Activated CD8-positive, alpha-beta T cell treated with anti-CD3 and anti-CD28 coated beads for 36 hours (primary cell): ENCODE data around the gene ELF5. TPM values are rescaled to one million over a fixed set of nuclear protein-coding genes. Genes with fewer than 3 reads are reported as not detected.

Experiments
- ATAC-seq: fragments of 200-7000 bp; cut with Tn5 transposase; one replicate; pipeline ENCODE4 v1.10.0; 2021; ENCODE audit warnings: mild to moderate bottlenecking, moderate library complexity
- CTCF ChIA-PET: fragments of 350-600 bp; sonication (Branson Sonifier 250); formaldehyde crosslinking; loops from one replicate; lab custom pipeline; 2021; ENCODE audit warnings: antibody characterized with exemption; lab: Charles Lee
- POLR2A ChIA-PET: fragments of 350-600 bp; sonication (Branson Sonifier 250); formaldehyde crosslinking; loops from one replicate; lab custom pipeline; 2021; ENCODE audit warnings: antibody characterized with exemption; lab: Charles Lee
- DNase-seq: peaks from one replicate; pipeline ENCODE4 v3.0.0-alpha.2; 2020
- H3K27ac Mint-ChIP-seq: one replicate; pipeline ENCODE4 v1.8.0; 2021; ENCODE audit warnings: mild to moderate bottlenecking, mixed read lengths
- H3K27me3 Mint-ChIP-seq: one replicate; pipeline ENCODE4 v1.8.0; 2021; ENCODE audit warnings: mixed read lengths
- H3K36me3 Mint-ChIP-seq: one replicate; pipeline ENCODE4 v1.8.0; 2021; ENCODE audit warnings: low read depth, mixed read lengths
- H3K4me1 Mint-ChIP-seq: one replicate; pipeline ENCODE4 v1.8.0; 2021; ENCODE audit warnings: low read depth, mixed read lengths
- H3K4me3 Mint-ChIP-seq: one replicate; pipeline ENCODE4 v1.8.0; 2021; ENCODE audit warnings: mild to moderate bottlenecking, moderate library complexity, mixed read lengths
- H3K9me3 Mint-ChIP-seq: one replicate; pipeline ENCODE4 v1.8.0; 2021; ENCODE audit warnings: mixed read lengths
- CTCF ChIP-seq: fragments of 200-600 bp; IDR thresholded peaks from one replicate; pipeline ENCODE4 v1.8.0; 2022; ENCODE audit warnings: antibody characterized with exemption, mild to moderate bottlenecking
- intact Hi-C: fragments of 100-400 bp; cut with micrococcal nuclease; formaldehyde crosslinking; loops from one replicate; pipeline ENCODE4 v1.10.0; 2022
- total RNA-seq, 2 experiments: library from RNA; stranded (reverse); gene quantifications; one replicate each; pipeline ENCODE4 v1.2.3, GENCODE V29; 2021

The ELF5 gene
- total RNA-seq, 2 experiments from 2014 or later, result not detected

DNA sequence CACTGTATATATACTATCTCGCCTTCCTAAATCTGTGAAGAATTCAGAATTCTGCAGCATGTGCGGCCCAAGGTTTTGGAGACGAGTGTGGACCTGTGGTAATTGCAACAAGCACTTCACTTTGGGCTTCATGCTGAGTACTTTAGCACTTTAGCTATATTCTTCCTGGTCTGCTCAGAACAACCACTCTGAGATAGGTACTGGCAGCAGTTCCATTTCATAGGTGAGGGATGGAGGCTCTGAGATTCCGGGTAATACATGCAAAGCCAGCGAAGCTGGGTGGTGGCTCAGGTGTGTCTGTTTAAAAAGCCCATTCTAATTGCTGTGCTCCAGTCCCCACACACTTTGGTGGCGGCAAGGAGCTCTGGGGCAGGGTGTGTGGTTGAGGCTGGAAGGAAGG is 6.4 kb downstream of the ELF5 start:
- H3K36me3 Mint-ChIP-seq, result no peaks in the 10 kb centered on the region
- intact Hi-C loops, result no loop called here
- H3K4me1 Mint-ChIP-seq, result no peaks in the 10 kb centered on the region
- ChIA-PET CTCF (interaction anchor here (1.1 to 1.2 kb wide), 2 partner anchors 15 to 39 kb away, joined by 3 read pairs; no protein-coding TSS in a partner anchor), POLR2A (no interaction called here)
- H3K27me3 Mint-ChIP-seq, result no peaks in the 10 kb centered on the region
- H3K27ac Mint-ChIP-seq, result no peak overlapping the region
- H3K4me3 Mint-ChIP-seq, result no peak overlapping the region
- no peak for TF ChIP-seq CTCF
- no peak for DNase-seq
- no peak for ATAC-seq
- no peaks in the 10 kb centered on the region for H3K9me3 Mint-ChIP-seq

- no peak for DNase-seq
- Mint-ChIP-seq H3K9me3 (no peaks in the 10 kb centered on the region), H3K4me3 (no peak overlapping the region), H3K36me3 (no peaks in the 10 kb centered on the region), H3K27ac (no peak overlapping the region), H3K27me3 (no peaks in the 10 kb centered on the region), H3K4me1 (no peaks in the 10 kb centered on the region)
- intact Hi-C loops, result no loop called here
- POLR2A ChIA-PET, result no interaction called here
- CTCF ChIA-PET, result interaction anchor here (1.0 kb wide), 1 partner anchor 12 kb away, joined by 3 read pairs; no protein-coding TSS in a partner anchor
- TF ChIP-seq CTCF, result no peak
- ATAC-seq, result no peak
Measured at GRCh38 chr11:34505874-34506273, 7.7 kb downstream of the ELF5 start.

DNA sequence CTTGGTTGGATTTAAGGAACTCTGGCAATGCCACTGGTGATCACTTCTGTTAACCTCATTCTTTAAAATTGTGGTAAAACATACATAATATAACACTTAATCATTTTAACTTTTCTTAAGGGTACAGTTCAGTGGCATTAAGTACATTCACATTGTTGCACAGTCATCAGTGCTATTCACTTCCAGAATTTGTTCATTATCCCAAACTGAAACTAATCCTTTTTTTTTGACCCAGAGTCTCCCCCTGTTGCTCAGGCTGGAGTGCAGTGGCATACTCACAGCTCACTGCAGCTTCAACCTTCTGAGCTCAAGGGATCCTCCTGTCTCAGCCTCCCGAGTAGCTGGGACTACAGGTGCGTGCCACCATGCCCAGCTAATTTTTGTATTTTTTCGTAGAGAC is 10.6 kb downstream of the ELF5 start:
- Mint-ChIP-seq H3K27me3 (no peaks in the 10 kb centered on the region), H3K36me3 (no peaks in the 10 kb centered on the region), H3K4me1 (no peaks in the 10 kb centered on the region), H3K4me3 (no peak overlapping the region), H3K9me3 (no peaks in the 10 kb centered on the region), H3K27ac (no peak overlapping the region)
- intact Hi-C loops, result no loop called here
- ATAC-seq, result no peak
- no peak for TF ChIP-seq CTCF
- ChIA-PET CTCF (interaction anchor here (2.7 kb wide), 1 partner anchor 10 kb away, joined by 12 read pairs; the partner anchor contains the start of gene ELF5), POLR2A (interaction anchor here (0.6 kb wide), 1 partner anchor 378 kb away, joined by 3 read pairs; no protein-coding TSS in a partner anchor)
- no peak for DNase-seq

DNA sequence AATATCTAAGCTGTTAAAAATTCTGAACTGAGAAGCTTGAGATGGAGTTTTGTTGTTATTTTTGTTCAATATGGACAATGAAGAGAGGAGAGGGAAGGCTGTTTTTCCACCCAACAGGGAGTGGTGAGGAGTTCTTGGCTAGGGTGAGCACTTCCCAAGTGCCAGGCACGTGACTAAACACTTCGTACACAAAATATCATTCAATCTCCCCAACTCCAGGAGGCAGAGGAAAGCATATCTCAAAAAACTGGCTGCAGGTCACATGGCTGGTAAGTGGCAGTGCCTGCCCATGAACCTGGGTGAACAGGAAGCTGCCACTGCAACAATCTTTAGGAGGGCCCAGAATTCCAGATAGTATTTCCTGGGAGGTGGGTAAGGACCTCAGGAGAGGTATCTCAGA is 11.6 kb downstream of the ELF5 start:
- CTCF ChIA-PET, result interaction anchor here (1.0 to 1.1 kb wide), 2 partner anchors 11 to 34 kb away, joined by 3 read pairs; no protein-coding TSS in a partner anchor
- H3K4me3 Mint-ChIP-seq, result no peak overlapping the region
- H3K9me3 Mint-ChIP-seq, result no peaks in the 10 kb centered on the region
- no peaks in the 10 kb centered on the region for H3K36me3 Mint-ChIP-seq
- intact Hi-C loops, result no loop called here
- DNase-seq (no peak), ATAC-seq (no peak)
- no peak for TF ChIP-seq CTCF
- no peaks in the 10 kb centered on the region for H3K4me1 Mint-ChIP-seq
- H3K27me3 Mint-ChIP-seq, result no peaks in the 10 kb centered on the region
- H3K27ac Mint-ChIP-seq, result no peak overlapping the region
- POLR2A ChIA-PET, result no interaction called here

DNA sequence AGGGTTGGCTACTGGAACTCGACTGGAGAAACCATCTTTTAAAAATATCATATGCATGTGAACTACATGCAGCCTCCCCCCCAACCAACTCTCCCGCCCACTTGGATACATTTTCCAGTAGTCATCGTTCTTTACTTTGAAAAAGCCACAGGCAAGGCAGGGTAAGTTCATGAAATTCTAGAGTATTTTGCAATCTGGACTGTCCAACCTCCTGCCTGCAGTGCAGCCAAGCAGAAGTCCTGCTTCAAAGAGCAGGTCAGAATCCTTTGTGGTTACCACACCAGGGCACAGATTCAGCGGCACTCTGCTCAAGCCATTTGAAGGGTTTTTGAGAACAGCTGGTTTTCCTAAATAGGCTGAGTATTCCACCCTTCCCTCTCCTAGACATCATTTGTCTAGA is 12.1 kb downstream of the ELF5 start:
- intact Hi-C loops, result no loop called here
- Mint-ChIP-seq H3K27me3 (no peaks in the 10 kb centered on the region), H3K4me3 (no peak overlapping the region), H3K9me3 (no peaks in the 10 kb centered on the region), H3K27ac (no peak overlapping the region), H3K36me3 (no peaks in the 10 kb centered on the region), H3K4me1 (no peaks in the 10 kb centered on the region)
- ChIA-PET POLR2A (no interaction called here), CTCF (interaction anchor here (1.0 to 1.9 kb wide), 3 partner anchors 11 to 34 kb away, joined by 3 to 15 read pairs (median 3); partner anchors contain the start of gene ELF5)
- no peak for TF ChIP-seq CTCF
- DNase-seq, result no peak
- no peak for ATAC-seq
